Adrenal gland (tissue), 12 donors: ENCODE measurements around the gene YWHAB. TPM values are rescaled to one million over a fixed set of nuclear protein-coding genes. Genes with fewer than 3 reads are reported as not detected.

Experiments
- DNase-seq, 7 donors: peaks; one replicate each; pipeline ENCODE4 v3.0.0-alpha.2; 2019 to 2020
- H3K27ac ChIP-seq, 5 donors: fragments of 200-600 bp; sonication (generic) in 4 of 5; 1 replicate in 3 of 5; 2 replicates in 2 of 5; pipeline versions ENCODE4 v1.5.1 to v1.8.0; 2016 to 2020; ENCODE audit warnings: mild to moderate bottlenecking in 1 of 5
- H3K27me3 ChIP-seq: fragments of 200-600 bp; 2 replicates; pipeline ENCODE4 v1.8.0; 2021
- H3K36me3 ChIP-seq, 2 donors: fragments of 200-600 bp; replicated peaks in 1 of 2; 1 replicate in 1 of 2; 2 replicates in 1 of 2; pipeline versions ENCODE4 v1.5.1 to v1.8.0; 2018 to 2022
- H3K4me1 ChIP-seq, 2 donors: fragments of 200-600 bp; replicated peaks in 1 of 2; 1 replicate in 1 of 2; 2 replicates in 1 of 2; pipeline versions ENCODE4 v1.5.1 to v1.8.0; 2018 to 2021
- H3K4me3 ChIP-seq, 4 donors: fragments of 200-600 bp; sonication (generic) in 3 of 4; one replicate each; pipeline ENCODE4 v1.5.1; 2016 to 2018
- H3K9me3 ChIP-seq, 3 donors: fragments of 200-600 bp; sonication (generic) in 1 of 3; replicated peaks in 1 of 3; 1 replicate in 2 of 3; 2 replicates in 1 of 3; pipeline versions ENCODE4 v1.5.1 to v1.8.0; 2016 to 2021
- POLR2A ChIP-seq, 2 donors: fragments of 450-650 bp; IDR thresholded peaks; one replicate each; pipeline ENCODE4 v1.6.1; 2017; ENCODE audit warnings: antibody characterized with exemption in 2 of 2, mild to moderate bottlenecking in 2 of 2, moderate library complexity in 1 of 2
- WGBS, 4 donors: extraction: QIAGEN DNeasy Blood & Tissue Kit in 2 of 4; methylation state at CpG; one replicate each; pipeline versions ENCODE4 v1.1.5 to v1.1.7; 2013 to 2017; 5-methylcytosine and 5-hydroxymethylcytosine counted together
- intact Hi-C, 2 donors: fragments of 100-400 bp; cut with DNase I; formaldehyde crosslinking; loops; one replicate each; pipeline versions ENCODE4 v1.14.1 to v1.15.0; 2022 to 2023
- polyA plus RNA-seq, 3 donors: library from polyadenylated mRNA; stranded (reverse); fragments of 200-250 nt in 2 of 3; fragments of 350-450 nt in 1 of 3; fragmentation: Illumina TruSeq in 1 of 3; extraction: RNeasy Lipid Tissue Mini Kit (QIAGEN cat#74804) in 1 of 3; gene quantifications; one replicate each; pipeline ENCODE4 v1.2.3, GENCODE V29; 2013 to 2014
- total RNA-seq, 9 donors: library from RNA; depleted of rRNA in 4 of 9; stranded (reverse); fragments of >200 nt in 4 of 9; fragments of 120-200 nt in 1 of 9; fragmentation: NEBNext Ultra II Directional in 1 of 9; extraction: Animal tissue kit (Norgen Biotek cat#: 25700) in 1 of 9; gene quantifications; one replicate each; pipeline versions ENCODE4 v1.1.0 to v1.2.4, GENCODE V29; 2013 to 2023
- TF ChIP-seq, protein P1 (sequence below), 6 experiments: fragments of 450-650 bp in 4 of 6; fragments of 200-600 bp in 2 of 6; sonication (generic) in 1 of 6; IDR thresholded peaks; 1 replicate in 5 of 6; 2 replicates in 1 of 6; pipeline versions ENCODE4 v1.5.1 to v1.8.0; 2016 to 2021; ENCODE audit warnings: antibody characterized with exemption in 6 of 6, mild to moderate bottlenecking in 2 of 6, moderate library complexity in 1 of 6
- donor health status: healthy with polysubstance abuse.
- donor health status: Bipolar disorder and iron deficiency.
- donor health status: DM: yes; HTN: yes; CAD: no.
- donor health status: DM: no; HTN: no; CAD: no.
- donor health status: DM: no; HTN: no; CAD: no.
- donor health status: DM: yes; HTN: yes; CAD: no.

Gene YWHAB
- total and polyA plus RNA-seq, 12 donors: 53.1 to 293 (median 143) TPM

DNA sequence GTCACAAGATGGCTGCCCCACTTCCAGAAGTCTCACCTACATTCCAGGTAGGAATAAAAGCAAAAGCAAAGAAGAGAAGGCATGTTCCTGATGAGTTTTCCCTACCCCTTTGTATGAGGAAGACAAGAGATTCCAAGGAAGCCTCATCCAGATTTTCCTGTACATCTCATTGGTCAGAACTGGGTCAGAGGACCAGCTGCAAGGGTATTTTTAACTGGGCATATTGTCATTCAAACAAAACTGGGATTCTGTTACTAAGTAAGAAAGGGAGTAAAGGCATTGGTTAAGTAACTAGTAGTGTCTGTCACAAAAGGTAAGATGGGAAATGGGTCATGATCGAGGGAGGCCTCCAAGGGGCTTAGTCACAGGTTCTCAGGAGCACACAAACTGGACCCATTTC lies 47.0 kb upstream of the YWHAB start:
- Histone ChIP-seq H3K9me3 (no peaks in the 10 kb centered on the region), H3K27ac (no peak overlapping the region), H3K36me3 (no peaks in the 10 kb centered on the region), H3K27me3 (peaks cover 13% of the 10 kb centered on the region), H3K4me1 (no peaks in the 10 kb centered on the region), H3K4me3 (no peak overlapping the region)
- TF ChIP-seq POLR2A (IDR thresholded peaks at IDR 0.05): no peak
- TF ChIP-seq, protein P1, sequence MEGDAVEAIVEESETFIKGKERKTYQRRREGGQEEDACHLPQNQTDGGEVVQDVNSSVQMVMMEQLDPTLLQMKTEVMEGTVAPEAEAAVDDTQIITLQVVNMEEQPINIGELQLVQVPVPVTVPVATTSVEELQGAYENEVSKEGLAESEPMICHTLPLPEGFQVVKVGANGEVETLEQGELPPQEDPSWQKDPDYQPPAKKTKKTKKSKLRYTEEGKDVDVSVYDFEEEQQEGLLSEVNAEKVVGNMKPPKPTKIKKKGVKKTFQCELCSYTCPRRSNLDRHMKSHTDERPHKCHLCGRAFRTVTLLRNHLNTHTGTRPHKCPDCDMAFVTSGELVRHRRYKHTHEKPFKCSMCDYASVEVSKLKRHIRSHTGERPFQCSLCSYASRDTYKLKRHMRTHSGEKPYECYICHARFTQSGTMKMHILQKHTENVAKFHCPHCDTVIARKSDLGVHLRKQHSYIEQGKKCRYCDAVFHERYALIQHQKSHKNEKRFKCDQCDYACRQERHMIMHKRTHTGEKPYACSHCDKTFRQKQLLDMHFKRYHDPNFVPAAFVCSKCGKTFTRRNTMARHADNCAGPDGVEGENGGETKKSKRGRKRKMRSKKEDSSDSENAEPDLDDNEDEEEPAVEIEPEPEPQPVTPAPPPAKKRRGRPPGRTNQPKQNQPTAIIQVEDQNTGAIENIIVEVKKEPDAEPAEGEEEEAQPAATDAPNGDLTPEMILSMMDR (IDR thresholded peaks at IDR 0.05): no peak
- 84 to 100% (median 90%) methylated on average over 1 of the region's 1 CpG for WGBS, 4 donors
- DNase-seq: no peak
- intact Hi-C loops: no loop called here

DNA sequence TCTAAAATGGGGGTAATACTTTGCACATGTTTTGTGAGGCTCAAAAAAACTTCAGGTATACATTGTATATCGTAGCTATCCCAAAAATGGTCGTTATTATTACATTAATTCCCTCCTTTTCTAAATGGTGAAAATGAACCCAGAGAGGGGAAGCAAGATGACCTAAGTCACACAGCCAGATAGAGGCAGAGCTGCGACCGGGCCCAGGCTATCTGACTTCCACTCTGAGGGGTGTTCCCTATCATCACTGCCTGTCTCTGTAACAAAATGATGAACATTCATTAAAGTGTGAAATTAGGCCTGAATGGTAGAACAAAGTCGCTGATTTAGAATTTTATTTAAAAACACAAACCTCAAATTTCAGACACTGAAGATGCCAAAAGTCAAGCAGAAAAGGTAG lies 46.0 kb upstream of the YWHAB start:
- peaks cover 17% of the 10 kb centered on the region for H3K27me3 ChIP-seq
- no peaks in the 10 kb centered on the region for H3K36me3 ChIP-seq
- 83 to 90% (median 85%) methylated on average over 5 of the region's 5 CpGs for WGBS, 4 donors
- H3K27ac ChIP-seq: no peak overlapping the region
- H3K4me1 ChIP-seq: no peaks in the 10 kb centered on the region
- H3K9me3 ChIP-seq: no peaks in the 10 kb centered on the region
- TF ChIP-seq, protein P1 (IDR thresholded peaks at IDR 0.05): no peak
- intact Hi-C loops: no loop called here
- H3K4me3 ChIP-seq: no peak overlapping the region
- no peak for DNase-seq

DNA sequence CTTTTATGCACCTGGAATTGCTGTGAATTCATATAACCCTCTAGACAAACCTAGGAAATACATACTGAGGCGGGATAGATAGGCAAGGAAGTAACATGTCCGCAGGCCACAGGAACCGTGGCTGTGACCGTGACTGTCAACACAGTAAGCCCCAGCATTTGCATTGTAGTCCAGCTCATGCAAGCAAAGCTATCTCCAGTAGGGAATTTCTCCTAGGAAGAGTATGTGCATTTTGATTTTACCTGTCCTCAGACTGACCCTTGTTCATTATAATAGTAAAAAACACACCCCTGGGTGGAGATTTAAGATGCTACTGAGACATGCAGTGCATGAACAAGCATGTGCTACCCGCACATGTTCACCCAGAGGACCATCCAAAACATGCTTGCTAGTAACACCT lies 44.7 kb upstream of the YWHAB start:
- intact Hi-C loops: no loop called here

DNA sequence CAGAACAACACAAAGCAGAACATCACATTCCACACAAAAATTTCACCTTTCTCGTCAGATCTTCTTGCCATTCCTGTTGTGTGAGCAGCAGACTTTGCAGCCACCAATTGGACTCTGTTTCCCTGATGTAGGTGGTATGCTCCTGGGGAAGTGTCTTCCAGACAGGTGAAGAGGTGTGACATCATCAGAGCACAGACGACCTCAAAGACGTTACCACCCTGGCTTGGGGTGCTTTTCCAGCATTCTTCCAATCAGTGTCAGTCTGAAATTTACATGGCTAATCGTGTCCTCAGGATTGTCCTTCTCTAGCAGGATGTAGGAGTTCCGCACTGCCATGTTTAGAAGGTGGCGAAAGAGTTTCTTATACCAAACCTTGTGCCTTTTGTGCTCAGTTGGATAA lies 43.5 kb upstream of the YWHAB start:
- DNase-seq: no peak
- 64 to 78% (median 71%) methylated on average over 6 of the region's 6 CpGs for WGBS, 4 donors
- Histone ChIP-seq H3K4me1 (no peaks in the 10 kb centered on the region), H3K9me3 (no peaks in the 10 kb centered on the region), H3K36me3 (no peaks in the 10 kb centered on the region), H3K4me3 (no peak overlapping the region), H3K27me3 (peaks cover 22% of the 10 kb centered on the region), H3K27ac (no peak overlapping the region)
- TF ChIP-seq POLR2A (IDR thresholded peaks at IDR 0.05): no peak
- TF ChIP-seq, protein P1 (IDR thresholded peaks at IDR 0.05): no peak
- intact Hi-C loops: no loop called here

More for the DNA sequence above, 44.7 kb upstream of the YWHAB start:
- Histone ChIP-seq H3K4me3 (no peak overlapping the region), H3K9me3 (no peaks in the 10 kb centered on the region), H3K4me1 (no peaks in the 10 kb centered on the region), H3K27me3 (peaks cover 22% of the 10 kb centered on the region), H3K36me3 (no peaks in the 10 kb centered on the region), H3K27ac (no peak overlapping the region)
- no peak for TF ChIP-seq POLR2A (IDR thresholded peaks at IDR 0.05)
- TF ChIP-seq, protein P1 (IDR thresholded peaks at IDR 0.05): no peak
- WGBS, 4 donors: 66 to 95% (median 84%) methylated on average over 5 of the region's 5 CpGs
- no peak for DNase-seq
